Activated T-helper 17 cell treated with anti-CD3 and anti-CD28 coated beads, Interleukin-2, amount 50 U/mL, for 72 hours (primary cell): ENCODE data around the gene KCTD14. TPM values are rescaled to one million over a fixed set of nuclear protein-coding genes. Genes with fewer than 3 reads are reported as not detected.
A peak's percentile ranks its signal among the peaks of the same experiment; 100 is the strongest.
"Not testable (repeated sequence)": the region's sequence is repeated elsewhere in the genome, so short reads cannot be mapped to it uniquely, and the experiment has no call there.

Experiments
- ATAC-seq: fragments of 150-1000 bp; cut with Tn5 transposase; replicated peaks from 2 replicates; pipeline ENCODE4 v1.10.0; 2021; ENCODE audit warnings: mild to moderate bottlenecking, moderate library complexity
- H3K27ac Mint-ChIP-seq: one replicate; pipeline ENCODE4 v1.8.0; 2022; ENCODE audit warnings: mixed read lengths
- H3K27me3 Mint-ChIP-seq: one replicate; pipeline ENCODE4 v1.8.0; 2022; ENCODE audit warnings: mixed read lengths
- H3K36me3 Mint-ChIP-seq: one replicate; pipeline ENCODE4 v1.8.0; 2022; ENCODE audit warnings: low read depth, mild to moderate bottlenecking, mixed read lengths
- H3K4me1 Mint-ChIP-seq: one replicate; pipeline ENCODE4 v1.8.0; 2022; ENCODE audit warnings: mixed read lengths
- H3K4me3 Mint-ChIP-seq: one replicate; pipeline ENCODE4 v1.8.0; 2022; ENCODE audit warnings: mild to moderate bottlenecking, mixed read lengths
- H3K9me3 Mint-ChIP-seq: one replicate; pipeline ENCODE4 v1.8.0; 2022; ENCODE audit warnings: mixed read lengths
- total RNA-seq, 2 donors: library from RNA; stranded (reverse); gene quantifications; one replicate each; pipeline ENCODE4 v1.2.3, GENCODE V29; 2022

Gene KCTD14
- total RNA-seq, 2 donors from 2014 or later, result 0.21 TPM; not detected in 1

DNA sequence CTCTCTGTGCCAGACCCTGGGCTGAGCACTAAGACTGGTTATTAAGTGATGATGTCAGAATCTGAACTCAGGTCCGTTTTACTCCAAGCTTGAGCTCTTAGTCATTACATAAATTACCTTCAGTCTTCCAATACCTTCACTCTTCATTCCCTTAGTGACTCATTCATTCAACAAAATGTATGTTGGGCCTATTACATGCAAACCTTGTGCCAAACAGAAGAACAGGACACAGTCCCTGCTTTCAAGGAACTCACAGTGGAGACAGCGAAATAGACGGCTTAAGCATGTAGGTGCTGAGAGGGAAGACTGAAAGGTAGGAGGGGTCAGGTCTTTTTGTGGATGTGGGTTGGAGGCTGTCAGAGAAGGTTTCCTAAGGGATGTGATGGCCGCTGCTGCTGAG, 3.3 kb downstream of the KCTD14 start:
- H3K36me3 Mint-ChIP-seq, result no peaks in the 10 kb centered on the region

DNA sequence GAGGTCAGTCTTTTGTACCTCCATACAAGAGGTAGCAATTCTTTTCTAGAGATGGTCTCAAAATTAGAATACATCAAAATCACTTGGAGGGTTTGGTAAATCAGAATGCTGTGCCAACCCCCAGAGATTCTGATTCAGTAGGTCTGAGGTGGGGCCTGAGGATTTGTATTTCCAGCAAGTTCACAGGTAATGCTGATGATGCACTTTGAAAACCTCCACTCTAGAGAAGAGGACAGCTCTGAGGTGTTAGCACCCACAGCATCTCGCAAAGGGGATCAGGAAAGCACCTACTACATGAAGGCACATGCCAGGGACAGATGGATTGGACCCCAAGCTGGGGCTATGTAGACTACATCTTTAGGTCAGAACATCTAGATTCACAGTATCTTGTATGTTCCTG, 7.2 kb downstream of the KCTD14 start:
- H3K4me1 Mint-ChIP-seq, result no peaks in the 10 kb centered on the region
- H3K9me3 Mint-ChIP-seq, result no peaks in the 10 kb centered on the region
- H3K4me3 Mint-ChIP-seq, result no peak overlapping the region
- ATAC-seq, result no peak
- H3K36me3 Mint-ChIP-seq, result no peaks in the 10 kb centered on the region
- H3K27me3 Mint-ChIP-seq, result peaks cover 3% of the 10 kb centered on the region
- no peak overlapping the region for H3K27ac Mint-ChIP-seq

More for the DNA sequence above, 3.3 kb downstream of the KCTD14 start:
- Mint-ChIP-seq H3K4me1 (no peaks in the 10 kb centered on the region), H3K9me3 (no peaks in the 10 kb centered on the region), H3K27ac (no peak overlapping the region), H3K27me3 (peaks cover 14% of the 10 kb centered on the region), H3K4me3 (no peak overlapping the region)
- no peak for ATAC-seq

DNA sequence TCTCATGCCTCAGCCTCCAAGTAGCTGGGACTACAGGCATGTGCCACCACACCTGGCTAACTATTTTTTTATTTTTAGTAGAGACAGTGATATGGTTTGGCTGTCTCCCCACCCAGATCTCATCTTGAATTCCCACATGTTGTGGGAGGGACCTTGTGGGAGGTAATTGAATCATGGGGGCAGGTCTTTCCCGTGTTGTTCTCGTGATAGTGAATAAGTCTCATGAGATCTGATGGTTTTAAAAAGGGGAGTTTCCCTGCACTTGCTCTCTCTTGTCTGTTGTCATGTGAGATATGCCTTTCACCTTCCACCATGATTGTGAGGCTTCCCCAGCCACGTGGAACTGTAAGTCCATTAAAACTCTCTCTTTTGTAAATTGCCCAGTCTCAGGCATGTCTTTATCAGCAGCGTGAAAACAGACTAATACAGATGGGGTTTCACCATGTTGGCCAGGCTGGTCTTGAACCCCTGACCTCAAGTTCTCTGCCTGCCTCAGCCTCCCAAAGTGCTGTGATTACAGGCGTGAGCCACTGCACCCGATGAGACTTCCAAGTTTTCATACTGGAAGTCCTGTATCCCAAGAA, 8.0 kb downstream of the KCTD14 start:
- H3K27me3 Mint-ChIP-seq, H3K27ac Mint-ChIP-seq, H3K4me1 Mint-ChIP-seq, ATAC-seq, H3K9me3 Mint-ChIP-seq, H3K36me3 Mint-ChIP-seq, H3K4me3 Mint-ChIP-seq: not testable (repeated sequence)

DNA sequence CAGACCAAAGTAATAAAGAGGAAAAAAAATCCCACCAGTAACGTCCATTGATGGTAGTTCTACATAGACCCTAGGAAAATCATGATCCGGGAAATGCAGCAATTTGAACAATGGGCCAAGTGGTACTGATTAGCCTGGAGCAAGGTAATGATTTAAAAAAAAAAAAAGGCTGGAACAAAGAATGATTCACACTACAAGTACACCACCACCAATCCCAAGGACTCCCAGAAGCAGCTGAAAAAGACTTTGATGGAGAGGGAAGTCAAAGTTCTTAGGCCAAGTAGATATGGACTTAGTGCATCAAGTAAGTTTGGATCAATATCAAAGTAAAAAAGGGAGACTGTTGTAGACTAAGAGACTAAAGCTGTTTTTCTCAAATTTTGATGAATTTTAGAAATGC, 11.8 kb downstream of the KCTD14 start:
- Mint-ChIP-seq H3K27ac (no peak overlapping the region), H3K9me3 (no peaks in the 10 kb centered on the region), H3K4me3 (no peak overlapping the region), H3K4me1 (no peaks in the 10 kb centered on the region), H3K36me3 (no peaks in the 10 kb centered on the region), H3K27me3 (peaks cover 6% of the 10 kb centered on the region)
- no peak for ATAC-seq

DNA sequence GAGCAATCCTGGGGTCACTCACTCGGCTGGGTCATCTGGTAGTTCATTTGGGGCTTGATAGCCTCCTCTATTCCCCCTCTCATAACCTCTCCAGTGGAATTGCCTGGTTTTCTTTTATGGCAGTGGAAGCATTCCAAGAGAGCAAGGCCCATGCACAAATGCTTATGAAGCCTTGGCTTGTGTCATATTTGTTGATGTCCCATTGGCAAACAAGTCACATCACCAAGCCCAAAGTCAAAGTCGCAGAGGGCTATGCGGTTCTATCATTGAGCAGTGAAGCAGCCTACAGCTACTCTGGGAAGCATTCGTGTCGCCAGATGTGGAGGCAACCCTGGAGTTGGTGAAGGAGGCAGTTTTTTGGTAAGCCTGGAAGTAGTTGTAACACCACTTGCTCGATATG, 12.3 kb downstream of the KCTD14 start:
- Mint-ChIP-seq H3K36me3 (no peaks in the 10 kb centered on the region), H3K27me3 (peaks cover 6% of the 10 kb centered on the region), H3K4me1 (no peaks in the 10 kb centered on the region), H3K27ac (no peak overlapping the region), H3K9me3 (no peaks in the 10 kb centered on the region), H3K4me3 (no peak overlapping the region)
- ATAC-seq, result no peak

DNA sequence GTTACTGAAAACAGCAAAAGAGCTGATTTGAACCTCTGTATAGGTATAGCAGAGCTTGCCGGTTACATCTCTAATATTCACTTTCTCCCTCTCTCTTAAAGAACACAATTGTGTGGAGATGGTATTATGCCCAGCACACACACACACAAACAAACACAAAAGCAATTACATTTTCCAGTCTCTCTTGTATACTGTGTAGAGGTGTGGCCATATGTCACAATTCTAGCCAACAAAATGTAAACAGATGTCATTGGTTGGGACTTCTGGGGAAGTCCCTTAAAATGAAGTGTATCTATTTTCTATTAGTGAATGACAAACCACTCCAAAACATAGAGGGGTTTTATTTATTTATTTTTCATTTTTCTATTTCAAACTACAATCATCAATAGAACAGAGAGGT, 12.8 kb downstream of the KCTD14 start:
- no peak overlapping the region for H3K4me3 Mint-ChIP-seq
- no peaks in the 10 kb centered on the region for H3K9me3 Mint-ChIP-seq
- H3K27me3 Mint-ChIP-seq, result peaks cover 6% of the 10 kb centered on the region
- ATAC-seq, result no peak
- no peak overlapping the region for H3K27ac Mint-ChIP-seq
- no peaks in the 10 kb centered on the region for H3K36me3 Mint-ChIP-seq
- no peaks in the 10 kb centered on the region for H3K4me1 Mint-ChIP-seq

DNA sequence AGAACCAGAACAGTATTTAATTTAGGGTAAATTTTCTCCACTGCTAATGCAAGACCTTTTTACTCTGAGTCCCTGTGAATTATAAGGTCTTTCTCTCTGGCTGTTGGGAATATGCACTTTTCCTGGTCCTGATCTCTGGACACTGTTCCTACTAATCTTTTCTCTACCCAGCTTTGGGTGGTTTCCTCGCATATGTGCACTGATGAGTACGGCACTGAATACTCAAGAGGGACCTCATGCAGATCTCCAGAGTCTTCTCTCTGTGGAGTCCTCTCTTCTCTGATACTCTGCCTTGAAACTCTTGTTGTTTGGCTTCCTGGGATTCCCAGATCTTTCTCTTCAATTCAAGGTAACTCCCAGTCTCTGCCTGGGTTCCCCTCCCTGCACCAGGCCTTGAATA, 14.0 kb downstream of the KCTD14 start:
- H3K4me1 Mint-ChIP-seq, result no peaks in the 10 kb centered on the region

DNA sequence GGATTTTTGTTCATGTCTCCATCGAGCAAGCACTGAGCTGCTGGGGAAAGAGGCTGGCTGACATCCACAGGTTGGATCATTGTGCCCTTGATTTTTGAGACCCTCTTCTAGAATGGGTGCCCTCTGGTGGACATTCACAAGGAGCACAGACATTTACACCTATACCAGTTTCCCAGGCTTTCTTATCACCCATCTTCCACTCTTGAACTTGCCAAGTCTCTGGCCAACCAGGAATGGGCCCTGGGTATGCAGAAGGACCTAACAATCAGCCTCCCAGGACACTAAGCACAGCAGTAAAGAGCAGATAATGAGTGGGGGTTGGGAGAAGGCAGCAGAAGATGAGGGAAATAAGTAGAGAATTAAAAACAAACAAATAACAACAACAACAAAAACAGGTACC, 22.9 kb downstream of the KCTD14 start:
- Mint-ChIP-seq H3K9me3 (no peaks in the 10 kb centered on the region), H3K27me3 (peaks cover 4% of the 10 kb centered on the region), H3K27ac (no peak overlapping the region), H3K36me3 (no peaks in the 10 kb centered on the region), H3K4me1 (no peaks in the 10 kb centered on the region), H3K4me3 (no peak overlapping the region)
- peak; percentile 86 for ATAC-seq

More for the DNA sequence above, 14.0 kb downstream of the KCTD14 start:
- Mint-ChIP-seq H3K27me3 (peaks cover 6% of the 10 kb centered on the region), H3K27ac (no peak overlapping the region), H3K36me3 (no peaks in the 10 kb centered on the region), H3K4me3 (no peak overlapping the region), H3K9me3 (no peaks in the 10 kb centered on the region)
- ATAC-seq, result no peak

DNA sequence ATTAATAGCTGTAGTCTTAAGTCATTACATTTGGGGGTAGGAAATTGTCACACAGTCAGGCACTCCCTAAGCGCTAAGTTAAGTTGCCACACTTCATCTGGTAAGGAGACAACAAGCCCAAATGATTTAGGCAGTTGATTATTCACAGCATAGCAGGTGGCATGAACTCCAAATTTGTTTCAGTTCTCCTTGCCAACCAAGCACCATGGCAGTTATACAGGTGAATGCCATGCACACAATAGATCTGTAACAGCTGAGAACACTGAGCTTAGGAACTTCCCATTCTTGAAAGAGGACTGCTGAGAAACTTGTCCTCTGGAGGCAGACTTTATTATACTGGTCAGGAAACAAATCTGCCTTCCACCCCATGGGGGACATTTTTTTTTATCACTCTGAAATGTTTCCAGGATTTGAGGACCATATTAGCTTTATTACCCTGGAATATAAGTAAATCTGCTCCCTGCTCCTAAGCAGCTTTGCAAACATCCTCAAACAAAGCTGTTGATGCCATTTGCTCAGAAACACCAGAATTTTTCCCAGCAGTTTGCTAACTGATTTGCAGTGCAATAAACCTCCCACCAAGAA, 23.5 kb downstream of the KCTD14 start:
- Mint-ChIP-seq H3K4me1 (no peaks in the 10 kb centered on the region), H3K9me3 (no peaks in the 10 kb centered on the region)

DNA sequence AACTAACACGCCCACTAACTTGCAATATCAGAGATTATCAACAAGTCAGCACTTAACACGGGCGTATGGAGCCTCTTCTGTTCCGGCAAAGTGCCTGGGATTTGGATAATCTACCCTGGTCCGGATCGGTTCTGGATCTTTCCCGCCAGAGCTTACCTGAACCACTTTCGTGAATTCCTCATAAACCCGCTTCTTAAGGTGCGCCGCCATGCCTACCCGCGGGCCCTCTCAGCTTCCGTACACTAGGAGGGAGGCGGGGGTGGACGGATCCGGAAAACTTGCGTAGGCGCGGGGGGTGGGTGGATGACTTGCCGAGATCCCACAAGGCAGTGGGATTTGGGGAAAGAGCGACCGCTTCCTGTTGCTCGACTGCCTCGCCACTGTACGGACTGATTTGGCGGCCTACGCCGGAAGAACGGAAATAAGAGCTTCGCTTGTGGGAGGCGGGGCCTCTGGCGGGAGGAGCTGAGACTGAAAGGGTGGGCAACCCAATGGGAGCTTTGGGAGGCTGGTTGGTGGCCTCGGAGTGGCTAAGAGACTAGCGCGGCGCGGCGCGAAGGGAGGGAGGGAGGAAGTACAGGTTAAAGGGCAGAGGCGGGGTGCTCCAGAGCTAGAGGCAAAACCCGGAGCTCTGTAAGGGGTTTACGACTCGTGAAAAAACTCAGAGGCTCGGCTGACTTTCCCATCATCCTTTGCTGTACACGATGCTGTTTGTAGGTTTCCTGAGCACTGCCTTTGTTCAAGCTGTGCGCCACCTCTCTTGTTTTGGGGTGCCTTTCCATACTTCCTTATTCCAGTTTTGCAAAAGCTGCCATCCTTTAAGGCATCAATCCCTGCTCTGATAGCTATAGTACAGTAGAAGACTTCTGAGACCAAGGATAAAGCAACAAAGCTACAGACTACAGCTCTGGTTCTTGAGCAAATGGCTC, 28.4 kb downstream of the KCTD14 start, which contains the start of gene INTS4:
Gene INTS4 (minus strand): TSS at position 235 of the 929 bp plus-strand sequence. CDS start 25 bp downstream, at position 210.
- peak within 1 kb of the TSS; percentile 96 for H3K4me3 Mint-ChIP-seq
- peaks cover 26% of the 10 kb centered on the region for H3K36me3 Mint-ChIP-seq
- H3K27ac Mint-ChIP-seq, result peak within 1 kb of the TSS; percentile 85
- H3K4me1 Mint-ChIP-seq, result peaks cover 7% of the 10 kb centered on the region
- ATAC-seq, result peak; percentile 99
- H3K27me3 Mint-ChIP-seq, result no peaks in the 10 kb centered on the region
- H3K9me3 Mint-ChIP-seq, result no peaks in the 10 kb centered on the region

More for the DNA sequence above, 23.5 kb downstream of the KCTD14 start:
- Mint-ChIP-seq H3K4me3 (no peak overlapping the region), H3K27ac (no peak overlapping the region), H3K36me3 (peaks cover 2% of the 10 kb centered on the region), H3K27me3 (peaks cover 4% of the 10 kb centered on the region)
- no peak for ATAC-seq

DNA sequence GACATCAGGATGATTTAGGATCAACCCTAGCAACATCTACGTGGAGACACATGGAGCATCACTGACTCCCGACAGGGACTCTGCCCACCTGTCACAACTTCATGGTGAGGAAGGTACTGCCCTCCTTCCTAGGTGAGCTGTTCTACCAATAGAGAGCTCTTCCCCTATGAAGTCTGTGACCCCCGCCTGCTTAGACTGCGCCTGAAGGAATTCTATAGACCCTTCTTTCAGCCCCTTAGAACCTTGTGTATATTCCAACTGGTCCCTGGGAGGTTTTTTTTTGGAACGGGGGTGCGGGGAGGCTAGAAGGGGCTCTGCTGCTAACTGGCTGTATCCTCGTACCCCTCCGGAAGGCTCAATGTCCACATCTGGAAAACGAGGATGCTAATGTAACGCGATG, 29.2 kb downstream of the KCTD14 start:
- H3K27me3 Mint-ChIP-seq, result no peaks in the 10 kb centered on the region
- H3K27ac Mint-ChIP-seq, result peak overlapping the region; percentile 85
- H3K4me1 Mint-ChIP-seq, result peaks cover 7% of the 10 kb centered on the region
- ATAC-seq, result no peak
- peaks cover 33% of the 10 kb centered on the region for H3K36me3 Mint-ChIP-seq
- no peaks in the 10 kb centered on the region for H3K9me3 Mint-ChIP-seq
- H3K4me3 Mint-ChIP-seq, result peak overlapping the region; percentile 96

DNA sequence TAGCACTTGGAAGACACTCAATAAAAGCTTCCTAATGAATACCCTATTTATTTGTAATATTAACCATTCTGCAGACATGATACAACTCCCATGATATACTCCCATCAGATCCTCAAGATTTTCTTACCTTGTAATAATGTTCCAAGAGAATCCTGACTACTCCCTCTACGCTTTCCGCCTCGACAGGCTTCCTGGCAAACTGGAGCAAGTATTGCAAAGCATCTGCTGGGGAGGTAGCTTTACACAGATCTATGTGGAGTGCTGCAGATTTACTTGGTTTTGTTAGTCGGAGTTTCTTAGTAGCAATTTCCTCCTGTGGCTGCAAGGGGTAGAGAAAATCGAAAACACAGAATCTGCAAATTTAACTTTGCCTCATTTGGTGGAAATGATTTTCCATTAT, 32.1 kb downstream of the KCTD14 start:
- H3K36me3 Mint-ChIP-seq, result peaks cover 62% of the 10 kb centered on the region
- H3K4me3 Mint-ChIP-seq, result no peak overlapping the region
- no peaks in the 10 kb centered on the region for H3K27me3 Mint-ChIP-seq
- H3K9me3 Mint-ChIP-seq, result no peaks in the 10 kb centered on the region
- no peak for ATAC-seq
- peaks cover 11% of the 10 kb centered on the region for H3K4me1 Mint-ChIP-seq
- no peak overlapping the region for H3K27ac Mint-ChIP-seq

DNA sequence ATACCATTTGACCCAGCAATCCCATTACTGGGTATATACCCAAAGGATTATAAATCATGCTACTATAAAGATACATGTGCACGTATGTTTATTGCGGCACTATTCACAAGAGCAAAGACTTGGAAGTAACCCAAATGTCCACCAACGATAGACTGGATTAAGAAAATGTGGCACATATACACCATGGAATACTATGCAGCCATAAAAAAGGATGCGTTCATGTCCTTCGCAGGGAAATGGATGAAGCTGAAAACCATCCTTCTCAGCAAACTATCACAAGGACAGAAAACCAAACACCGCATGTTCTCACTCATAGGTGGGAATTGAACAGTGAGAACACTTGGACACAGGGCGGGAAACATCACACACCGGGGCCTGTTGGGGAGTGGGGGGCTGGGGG, 36.6 kb downstream of the KCTD14 start:
- H3K27me3 Mint-ChIP-seq, H3K4me3 Mint-ChIP-seq, H3K27ac Mint-ChIP-seq, ATAC-seq, H3K9me3 Mint-ChIP-seq: not testable (repeated sequence)
- Mint-ChIP-seq H3K4me1 (peaks cover 27% of the 10 kb centered on the region), H3K36me3 (peaks cover 96% of the 10 kb centered on the region)

DNA sequence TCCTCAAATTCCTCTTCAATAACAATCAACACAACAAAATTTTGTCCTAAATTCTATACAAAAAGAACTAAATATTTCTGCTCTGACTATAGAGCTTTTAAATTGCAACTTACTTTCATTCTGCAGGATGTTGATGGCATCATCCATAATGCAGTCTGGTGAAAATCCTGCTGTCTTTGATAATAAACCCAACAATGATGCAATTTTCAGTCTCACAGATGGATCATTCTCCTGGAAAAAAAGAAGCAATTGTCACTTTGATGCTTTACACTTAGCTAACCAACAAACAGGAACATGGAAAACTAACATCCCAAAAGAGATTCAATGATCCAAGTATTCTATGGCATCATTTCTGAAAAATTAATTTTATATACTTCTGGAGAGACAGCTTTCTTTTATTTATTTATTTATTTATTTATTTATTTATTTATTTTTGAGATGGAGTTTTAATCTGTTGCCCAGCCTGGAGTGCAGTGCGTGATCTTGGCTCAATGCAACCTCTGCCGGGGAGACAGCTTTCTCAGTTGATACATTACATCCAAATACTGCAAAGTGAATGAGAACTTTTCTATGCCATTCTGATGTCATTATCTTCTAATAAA, 41.6 kb downstream of the KCTD14 start:
- no peak overlapping the region for H3K27ac Mint-ChIP-seq
- H3K4me1 Mint-ChIP-seq, result peaks cover 27% of the 10 kb centered on the region
- no peak overlapping the region for H3K4me3 Mint-ChIP-seq
- no peak for ATAC-seq
- no peaks in the 10 kb centered on the region for H3K27me3 Mint-ChIP-seq
- no peaks in the 10 kb centered on the region for H3K9me3 Mint-ChIP-seq
- H3K36me3 Mint-ChIP-seq, result peaks cover 96% of the 10 kb centered on the region
